OCI-LY3 (cell line): ENCODE measurements around the gene TPRN.

Source experiments
- EZH2phosphoT487 ChIP-seq: fragments of 200-600 bp; shearing (Covaris generic); IDR thresholded peaks from 2 replicates; pipeline ENCODE4 v1.6.1; 2018; ENCODE audit warnings: antibody characterized with exemption, mixed run types, low read depth
- TF ChIP-seq, protein P1 (sequence below): fragments of 200-600, 300-600 bp; sonication (generic); IDR thresholded peaks from 2 replicates; pipeline ENCODE4 v1.5.1; 2014; ENCODE audit warnings: antibody characterized with exemption, low read length, low read depth

DNA sequence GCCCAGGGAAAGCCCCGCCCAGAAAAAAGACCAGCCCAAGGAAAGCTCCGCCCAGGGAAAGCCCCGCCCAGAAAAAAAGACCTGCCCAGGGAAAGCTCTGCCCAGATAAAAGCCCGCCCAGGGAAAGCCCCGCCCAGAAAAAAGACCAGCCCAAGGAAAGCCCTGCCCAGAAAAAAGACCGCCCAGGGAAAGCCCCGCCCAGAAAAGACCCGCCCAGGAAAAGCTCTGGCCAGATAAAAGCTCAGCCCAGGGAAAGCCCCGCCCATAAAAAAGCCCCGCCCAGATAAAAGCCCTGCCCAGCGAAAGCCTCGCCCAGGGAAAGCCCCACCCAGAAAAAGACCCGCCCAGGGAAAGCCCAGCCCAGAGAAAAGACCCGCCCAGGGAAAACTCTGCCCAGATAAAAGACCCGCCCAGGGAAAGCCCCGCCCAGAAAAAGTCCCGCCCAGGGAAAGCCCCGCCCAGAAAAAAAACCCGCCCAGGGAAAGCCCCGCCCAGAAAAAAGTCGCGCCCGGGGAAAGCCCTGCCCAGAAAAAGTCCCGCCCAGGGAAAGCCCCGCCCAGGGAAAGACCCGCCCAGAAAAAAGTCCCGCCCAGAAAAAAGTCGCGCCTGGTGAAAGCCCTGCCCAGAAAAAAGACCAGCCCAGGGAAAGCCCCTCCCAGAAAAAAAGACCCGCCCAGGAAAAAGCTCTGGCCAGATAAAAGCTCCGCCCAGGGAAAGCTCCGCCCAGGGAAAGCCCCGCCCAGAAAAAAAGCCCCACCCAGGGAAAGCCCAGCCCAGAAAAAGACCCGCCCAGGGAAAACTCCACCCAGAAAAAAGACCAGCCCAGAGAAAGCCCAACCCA lies 49.7 kb downstream of the TPRN start:
- TF ChIP-seq, protein P1, sequence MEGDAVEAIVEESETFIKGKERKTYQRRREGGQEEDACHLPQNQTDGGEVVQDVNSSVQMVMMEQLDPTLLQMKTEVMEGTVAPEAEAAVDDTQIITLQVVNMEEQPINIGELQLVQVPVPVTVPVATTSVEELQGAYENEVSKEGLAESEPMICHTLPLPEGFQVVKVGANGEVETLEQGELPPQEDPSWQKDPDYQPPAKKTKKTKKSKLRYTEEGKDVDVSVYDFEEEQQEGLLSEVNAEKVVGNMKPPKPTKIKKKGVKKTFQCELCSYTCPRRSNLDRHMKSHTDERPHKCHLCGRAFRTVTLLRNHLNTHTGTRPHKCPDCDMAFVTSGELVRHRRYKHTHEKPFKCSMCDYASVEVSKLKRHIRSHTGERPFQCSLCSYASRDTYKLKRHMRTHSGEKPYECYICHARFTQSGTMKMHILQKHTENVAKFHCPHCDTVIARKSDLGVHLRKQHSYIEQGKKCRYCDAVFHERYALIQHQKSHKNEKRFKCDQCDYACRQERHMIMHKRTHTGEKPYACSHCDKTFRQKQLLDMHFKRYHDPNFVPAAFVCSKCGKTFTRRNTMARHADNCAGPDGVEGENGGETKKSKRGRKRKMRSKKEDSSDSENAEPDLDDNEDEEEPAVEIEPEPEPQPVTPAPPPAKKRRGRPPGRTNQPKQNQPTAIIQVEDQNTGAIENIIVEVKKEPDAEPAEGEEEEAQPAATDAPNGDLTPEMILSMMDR = no peak
- TF ChIP-seq EZH2phosphoT487 = no peak
